Endodermal cell (in vitro differentiated cells): ENCODE results near the gene MEDAG. TPM values are rescaled to one million over a fixed set of nuclear protein-coding genes. Genes with fewer than 3 reads are reported as not detected.

Experiments used
- DNase-seq: peaks from one replicate; pipeline ENCODE4 v3.0.0-alpha.2; 2017
- H3K27ac ChIP-seq: 2 replicates; pipeline ENCODE4 v1.5.1; 2013; ENCODE audit warnings: mild to moderate bottlenecking, low read depth, low read length, moderate library complexity
- H3K27me3 ChIP-seq: 2 replicates; pipeline ENCODE4 v1.6.1; 2013; ENCODE audit warnings: mild to moderate bottlenecking, low read length, moderate library complexity; ENCODE audit not compliant: insufficient read depth, control insufficient read depth, poor library complexity, severe bottlenecking
- H3K36me3 ChIP-seq: 2 replicates; pipeline ENCODE4 v1.7.0; 2013; ENCODE audit warnings: mild to moderate bottlenecking, low read length, moderate library complexity; ENCODE audit not compliant: control insufficient read depth, insufficient read depth
- H3K4me1 ChIP-seq: one replicate; pipeline ENCODE4 v1.7.0; 2013; ENCODE audit warnings: low read length; ENCODE audit not compliant: control insufficient read depth, insufficient read depth
- H3K4me3 ChIP-seq: 2 replicates; pipeline ENCODE4 v1.5.1; 2013; ENCODE audit warnings: mild to moderate bottlenecking, low read length, moderate library complexity
- H3K9ac ChIP-seq: 2 replicates; pipeline ENCODE4 v1.6.1; 2013; ENCODE audit warnings: mild to moderate bottlenecking, low read length, moderate library complexity; ENCODE audit not compliant: poor library complexity, severe bottlenecking; ENCODE audit errors: extremely low read depth
- H3K9me3 ChIP-seq: 2 replicates; pipeline ENCODE4 v1.6.1; 2013; ENCODE audit warnings: mild to moderate bottlenecking, low read length, moderate library complexity; ENCODE audit not compliant: control insufficient read depth
- H3K27ac Mint-ChIP-seq: 2 replicates; pipeline ENCODE4 v1.8.0; 2020; ENCODE audit warnings: mixed read lengths
- H3K27me3 Mint-ChIP-seq: 2 replicates; pipeline ENCODE4 v1.8.0; 2021; ENCODE audit warnings: mild to moderate bottlenecking, mixed read lengths; ENCODE audit not compliant: insufficient read depth
- H3K36me3 Mint-ChIP-seq: 2 replicates; pipeline ENCODE4 v1.8.0; 2020; ENCODE audit warnings: low read depth, mixed read lengths
- H3K4me1 Mint-ChIP-seq: 2 replicates; pipeline ENCODE4 v1.8.0; 2020; ENCODE audit warnings: mixed read lengths
- H3K4me3 Mint-ChIP-seq: 2 replicates; pipeline ENCODE4 v1.8.0; 2020; ENCODE audit warnings: mild to moderate bottlenecking, moderate library complexity, mixed read lengths
- H3K9me3 Mint-ChIP-seq: 2 replicates; pipeline ENCODE4 v1.8.0; 2020; ENCODE audit warnings: mild to moderate bottlenecking, mixed read lengths
- WGBS, 2 experiments: methylation state at CpG; one replicate each; pipeline versions ENCODE4 v1.1.5 to v1.1.7; 2013; ENCODE audit warnings: missing lambda C conversion rate in 2 of 2, mixed read lengths in 1 of 2; ENCODE audit not compliant: insufficient coverage in 1 of 2, insufficient read length in 1 of 2; 5-methylcytosine and 5-hydroxymethylcytosine counted together
- total RNA-seq, 2 donors: library from RNA; stranded (reverse); fragmentation: NEBNext Ultra II Directional in 1 of 2; extraction: Animal tissue kit (Norgen Biotek cat#: 25700) in 1 of 2; gene quantifications; 2 replicates in 1 of 2; 3 replicates in 1 of 2; pipeline ENCODE4 v1.2.1, GENCODE V29; 2021
- TF ChIP-seq, protein P1 (sequence below): fragments of 200-600 bp; sonication (generic); conservative IDR thresholded peaks from 2 replicates; pipeline ENCODE4 v1.5.0; 2021; ENCODE audit warnings: antibody characterized with exemption, mild to moderate bottlenecking

MEDAG gene
- total RNA-seq, 2 donors from 2014 or later: 0.13 to 0.33 TPM

DNA sequence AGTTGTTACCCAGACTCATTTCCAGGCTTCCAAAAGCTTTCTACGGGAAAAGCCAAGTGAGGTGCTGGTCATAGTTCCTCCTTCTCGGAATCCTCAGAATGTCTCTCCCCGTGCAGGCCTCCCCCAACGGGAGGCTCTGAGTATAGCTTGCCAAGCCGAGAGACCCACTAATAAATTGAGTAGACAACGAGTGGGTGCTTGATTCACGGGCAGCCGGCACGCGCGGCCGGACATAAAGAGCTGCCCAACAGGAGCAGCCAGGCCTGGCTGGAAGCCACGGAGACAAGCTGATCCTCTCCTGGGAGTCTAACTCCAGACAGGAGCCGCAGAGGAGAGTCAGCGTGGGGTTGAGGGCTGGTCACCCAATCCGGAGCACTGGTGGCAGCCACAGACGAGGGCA, 43.4 kb upstream of the MEDAG start:
- Histone ChIP-seq H3K9ac (no peak overlapping the region), H3K4me3 (no peak overlapping the region), H3K27ac (no peak overlapping the region), H3K9me3 (peaks cover 8% of the 10 kb centered on the region), H3K4me1 (peaks cover 17% of the 10 kb centered on the region), H3K36me3 (no peaks in the 10 kb centered on the region), H3K27me3 (peaks cover 16% of the 10 kb centered on the region)
- TF ChIP-seq, protein P1, sequence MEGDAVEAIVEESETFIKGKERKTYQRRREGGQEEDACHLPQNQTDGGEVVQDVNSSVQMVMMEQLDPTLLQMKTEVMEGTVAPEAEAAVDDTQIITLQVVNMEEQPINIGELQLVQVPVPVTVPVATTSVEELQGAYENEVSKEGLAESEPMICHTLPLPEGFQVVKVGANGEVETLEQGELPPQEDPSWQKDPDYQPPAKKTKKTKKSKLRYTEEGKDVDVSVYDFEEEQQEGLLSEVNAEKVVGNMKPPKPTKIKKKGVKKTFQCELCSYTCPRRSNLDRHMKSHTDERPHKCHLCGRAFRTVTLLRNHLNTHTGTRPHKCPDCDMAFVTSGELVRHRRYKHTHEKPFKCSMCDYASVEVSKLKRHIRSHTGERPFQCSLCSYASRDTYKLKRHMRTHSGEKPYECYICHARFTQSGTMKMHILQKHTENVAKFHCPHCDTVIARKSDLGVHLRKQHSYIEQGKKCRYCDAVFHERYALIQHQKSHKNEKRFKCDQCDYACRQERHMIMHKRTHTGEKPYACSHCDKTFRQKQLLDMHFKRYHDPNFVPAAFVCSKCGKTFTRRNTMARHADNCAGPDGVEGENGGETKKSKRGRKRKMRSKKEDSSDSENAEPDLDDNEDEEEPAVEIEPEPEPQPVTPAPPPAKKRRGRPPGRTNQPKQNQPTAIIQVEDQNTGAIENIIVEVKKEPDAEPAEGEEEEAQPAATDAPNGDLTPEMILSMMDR: peak; percentile 40
- H3K27ac Mint-ChIP-seq: no peak overlapping the region
- peak; percentile 73 for DNase-seq
- 42 to 51% methylated on average over 14 to 17 of the region's 17 CpGs for WGBS, 2 experiments
- H3K4me3 Mint-ChIP-seq: peak overlapping the region; percentile 30
- H3K4me1 Mint-ChIP-seq: peaks cover 50% of the 10 kb centered on the region
- H3K9me3 Mint-ChIP-seq: peaks cover 4% of the 10 kb centered on the region
- peaks cover 1% of the 10 kb centered on the region for H3K36me3 Mint-ChIP-seq
- H3K27me3 Mint-ChIP-seq: peaks cover 35% of the 10 kb centered on the region

DNA sequence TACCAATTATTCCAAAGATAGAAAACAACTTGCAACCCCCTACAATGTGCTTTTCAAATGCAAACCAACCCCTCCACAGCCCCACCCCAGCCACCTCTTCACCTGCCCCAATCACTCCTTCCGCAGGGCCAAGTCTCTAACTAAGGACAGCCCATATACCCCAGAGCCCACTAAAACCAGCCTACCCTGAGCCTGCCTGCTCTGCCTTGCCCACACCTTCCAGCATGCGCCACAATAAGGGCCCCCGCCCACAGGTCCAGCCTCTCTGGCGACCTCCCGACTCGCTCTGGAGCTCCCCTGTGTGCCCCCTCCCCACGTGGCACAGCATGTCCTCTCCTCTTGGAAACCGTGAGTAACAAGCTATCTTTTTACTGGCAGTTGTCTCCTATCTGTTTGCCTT, 42.8 kb upstream of the MEDAG start:
- no peaks in the 10 kb centered on the region for H3K36me3 ChIP-seq
- peaks cover 17% of the 10 kb centered on the region for H3K4me1 ChIP-seq
- H3K27ac ChIP-seq: no peak overlapping the region
- no peak overlapping the region for H3K27ac Mint-ChIP-seq
- peaks cover 34% of the 10 kb centered on the region for H3K27me3 Mint-ChIP-seq
- no peak overlapping the region for H3K4me3 ChIP-seq
- TF ChIP-seq, protein P1: no peak
- H3K4me3 Mint-ChIP-seq: peak overlapping the region; percentile 30
- peaks cover 4% of the 10 kb centered on the region for H3K9me3 Mint-ChIP-seq
- no peak overlapping the region for H3K9ac ChIP-seq
- peaks cover 2% of the 10 kb centered on the region for H3K36me3 Mint-ChIP-seq
- 27 to 36% methylated on average over 7 to 8 of the region's 8 CpGs for WGBS, 2 experiments
- H3K4me1 Mint-ChIP-seq: peaks cover 50% of the 10 kb centered on the region
- DNase-seq: peak; percentile 90
- H3K27me3 ChIP-seq: peaks cover 16% of the 10 kb centered on the region
- peaks cover 7% of the 10 kb centered on the region for H3K9me3 ChIP-seq

GRCh38 chr13:30863796-30864195, 42.3 kb upstream of the MEDAG start:
- peaks cover 1% of the 10 kb centered on the region for H3K9me3 ChIP-seq
- Mint-ChIP-seq H3K9me3 (no peaks in the 10 kb centered on the region), H3K4me1 (peaks cover 50% of the 10 kb centered on the region), H3K4me3 (peak overlapping the region; percentile 30), H3K36me3 (peaks cover 2% of the 10 kb centered on the region), H3K27ac (peak overlapping the region; percentile 6), H3K27me3 (peaks cover 34% of the 10 kb centered on the region)
- peaks cover 17% of the 10 kb centered on the region for H3K4me1 ChIP-seq
- peak; percentile 64 for DNase-seq
- H3K36me3 ChIP-seq: no peaks in the 10 kb centered on the region
- no peak overlapping the region for H3K27ac ChIP-seq
- 54 to 62% methylated on average over 5 to 7 of the region's 7 CpGs for WGBS, 2 experiments
- peaks cover 16% of the 10 kb centered on the region for H3K27me3 ChIP-seq
- TF ChIP-seq, protein P1: no peak
- no peak overlapping the region for H3K9ac ChIP-seq
- H3K4me3 ChIP-seq: no peak overlapping the region
